GM18519 (cell line): ENCODE measurements around the gene MRAP2.
"Not testable (repeated sequence)": the region's sequence is repeated elsewhere in the genome, so short reads cannot be mapped to it uniquely, and the experiment has no call there.

Source experiments
- ATAC-seq: cut with Tn5 transposase; IDR thresholded peaks from one replicate; pipeline ENCODE4 v1.9.1; 2021; ENCODE audit warnings: mild to moderate bottlenecking, moderate library complexity; ENCODE audit not compliant: unreplicated experiment, low FRiP score

Gene MRAP2

GRCh38 chr6:84068873-84069272 lies 35.3 kb downstream of the MRAP2 start:
- ATAC-seq = not testable (repeated sequence)

GRCh38 chr6:84072442-84072997 lies 38.9 kb downstream of the MRAP2 start:
- ATAC-seq = no peak

- ATAC-seq = no peak
Measured at GRCh38 chr6:84074988-84075781, 41.6 kb downstream of the MRAP2 start.

- ATAC-seq = no peak
Measured at GRCh38 chr6:84077645-84078044, 44.1 kb downstream of the MRAP2 start.

- ATAC-seq = no peak
Measured at GRCh38 chr6:84078335-84078734, 44.8 kb downstream of the MRAP2 start.

GRCh38 chr6:84081222-84081621 lies 47.6 kb downstream of the MRAP2 start:
- no peak for ATAC-seq

- ATAC-seq = no peak
Measured at GRCh38 chr6:84082689-84083265, 49.2 kb downstream of the MRAP2 start.

- ATAC-seq = not testable (repeated sequence)
Measured at GRCh38 chr6:84084705-84085104, 51.1 kb downstream of the MRAP2 start.

- ATAC-seq = no peak
Measured at GRCh38 chr6:84086056-84086455, 52.5 kb downstream of the MRAP2 start.

- ATAC-seq = no peak
Measured at GRCh38 chr6:84086545-84087429, 53.2 kb downstream of the MRAP2 start.

GRCh38 chr6:84089081-84089480 lies 55.5 kb downstream of the MRAP2 start:
- no peak for ATAC-seq

GRCh38 chr6:84089552-84089951 lies 56.0 kb downstream of the MRAP2 start:
- ATAC-seq = no peak

GRCh38 chr6:84093441-84094435 lies 60.2 kb downstream of the MRAP2 start:
- ATAC-seq = no peak

GRCh38 chr6:84095156-84095555 lies 61.6 kb downstream of the MRAP2 start:
- no peak for ATAC-seq

- ATAC-seq = no peak
Measured at GRCh38 chr6:84103029-84103428, 69.5 kb downstream of the MRAP2 start.

GRCh38 chr6:84105215-84105924 lies 71.8 kb downstream of the MRAP2 start:
- not testable (repeated sequence) for ATAC-seq

- no peak for ATAC-seq
Measured at GRCh38 chr6:84107495-84107894, 73.9 kb downstream of the MRAP2 start.

- not testable (repeated sequence) for ATAC-seq
Measured at GRCh38 chr6:84111351-84111750, 77.8 kb downstream of the MRAP2 start.
